GM18951 (cell line): ENCODE measurements around the gene GNPDA1.

Experiments
- POLR2A ChIP-seq: IDR thresholded peaks from 4 replicates; pipeline ENCODE4 v1.6.1; 2011; ENCODE audit warnings: mild to moderate bottlenecking; ENCODE audit not compliant: insufficient read length, insufficient read depth; ENCODE audit errors: extremely low read depth
- in situ Hi-C: fragments of 300-500 bp; cut with MboI; formaldehyde crosslinking; loops from one replicate; pipeline ENCODE4 v1.12.0; 2022; ENCODE audit warnings: low sequenced_read_pairs, mixed read lengths, inconsistent platforms; ENCODE audit not compliant: unreplicated experiment

Gene GNPDA1

GRCh38 chr5:142013734-142014521 lies 1.1 kb upstream of the GNPDA1 start:
- no peak for TF ChIP-seq POLR2A
- in situ Hi-C loops, result no loop called here

GRCh38 chr5:142012186-142012785 lies 541 bp downstream of the GNPDA1 start:
- TF ChIP-seq POLR2A, result no peak
- in situ Hi-C loops, result no loop called here

GRCh38 chr5:142011572-142012185 lies 1.1 kb downstream of the GNPDA1 start:
- in situ Hi-C loops, result no loop called here
- no peak for TF ChIP-seq POLR2A

- in situ Hi-C loops, result no loop called here
- no peak for TF ChIP-seq POLR2A
Observed at GRCh38 chr5:142009886-142010285, 2.9 kb downstream of the GNPDA1 start.

GRCh38 chr5:142008813-142009212 lies 4.0 kb downstream of the GNPDA1 start:
- in situ Hi-C loops, result no loop called here
- no peak for TF ChIP-seq POLR2A

GRCh38 chr5:142007237-142007544 lies 5.6 kb downstream of the GNPDA1 start:
- TF ChIP-seq POLR2A, result no peak
- in situ Hi-C loops, result no loop called here

DNA sequence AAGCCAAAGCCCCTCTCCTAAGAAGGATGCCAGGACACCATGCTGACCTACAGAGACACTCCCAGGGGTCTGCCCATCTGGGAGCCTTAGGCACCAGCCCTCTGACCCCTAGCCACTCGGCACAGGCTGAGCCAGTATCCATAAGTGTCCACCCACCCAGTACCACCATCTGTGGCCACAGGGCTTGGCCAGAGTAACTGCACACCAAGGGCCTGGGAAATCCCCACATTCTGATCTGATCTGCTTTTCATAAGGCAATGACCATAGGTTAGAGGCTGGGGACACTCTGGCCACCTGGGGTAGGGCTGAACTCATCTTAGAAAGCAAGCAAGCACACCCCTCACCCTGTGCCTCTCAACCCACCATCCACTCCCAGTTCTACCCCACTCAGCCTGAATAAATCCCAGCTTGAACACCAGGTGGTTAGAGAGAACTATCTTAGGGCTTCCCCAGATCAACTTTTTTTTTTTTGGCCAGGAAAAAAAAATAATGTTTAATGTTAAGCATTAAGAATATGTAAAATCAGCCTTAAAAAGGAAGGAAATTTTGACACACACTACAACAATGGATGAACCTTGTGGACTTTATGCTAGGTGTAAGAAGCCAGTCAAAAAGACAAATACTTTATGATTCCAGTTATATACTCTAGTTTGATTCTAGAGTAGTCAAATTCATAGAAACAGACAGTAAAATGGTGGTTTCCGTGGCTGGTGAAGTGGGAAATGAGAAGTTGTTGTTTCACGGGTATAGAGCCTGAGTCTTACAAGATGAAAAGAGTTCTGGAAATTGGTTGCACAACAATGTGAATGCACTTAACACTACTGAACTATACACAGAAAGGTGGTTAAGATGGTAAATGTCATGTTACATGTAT lies 6.2 kb downstream of the GNPDA1 start:
- no peak for TF ChIP-seq POLR2A
- in situ Hi-C loops, result no loop called here

- in situ Hi-C loops, result no loop called here
- no peak for TF ChIP-seq POLR2A
Observed at GRCh38 chr5:142003266-142003800, 9.5 kb downstream of the GNPDA1 start.

DNA sequence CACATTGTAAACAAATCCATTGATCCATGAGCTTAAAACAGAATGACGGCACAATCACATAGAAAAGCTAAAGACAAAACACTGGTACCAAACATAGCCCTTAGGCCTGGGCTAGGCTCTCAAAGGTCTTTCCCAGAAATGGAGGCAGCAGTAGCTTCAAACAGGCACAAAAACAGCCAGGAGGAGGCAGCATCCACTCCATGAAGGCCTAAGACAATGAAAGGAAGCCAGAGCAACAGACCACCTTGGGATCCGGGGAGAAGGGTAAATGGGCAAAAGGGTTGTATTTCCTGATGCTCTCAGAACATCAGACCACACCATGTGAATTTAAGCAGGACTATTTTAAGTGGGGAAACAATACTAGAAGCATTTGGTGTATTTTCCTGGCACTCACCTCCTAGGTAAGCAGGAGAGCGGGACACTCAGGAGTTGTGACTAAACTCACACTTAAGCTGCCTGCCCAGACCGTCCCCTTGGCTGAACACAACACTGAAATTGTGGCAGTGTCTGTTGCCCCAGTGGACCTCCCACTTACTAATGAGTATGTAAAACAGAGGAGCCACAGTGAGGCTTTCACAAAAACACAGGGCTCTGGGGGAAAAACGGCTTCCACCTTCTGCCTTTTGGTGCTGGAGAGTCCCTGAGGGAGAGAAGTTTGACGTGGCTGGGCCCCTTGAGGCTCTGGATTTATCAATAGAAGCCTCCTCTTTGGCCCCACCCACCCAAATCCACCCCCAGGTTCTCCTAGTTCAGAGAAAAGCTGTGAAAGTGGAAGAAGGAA lies 11.9 kb downstream of the GNPDA1 start:
- in situ Hi-C loops, result no loop called here
- no peak for TF ChIP-seq POLR2A

- in situ Hi-C loops, result no loop called here
- no peak for TF ChIP-seq POLR2A
Observed at GRCh38 chr5:142000173-142000572, 12.7 kb downstream of the GNPDA1 start.

DNA sequence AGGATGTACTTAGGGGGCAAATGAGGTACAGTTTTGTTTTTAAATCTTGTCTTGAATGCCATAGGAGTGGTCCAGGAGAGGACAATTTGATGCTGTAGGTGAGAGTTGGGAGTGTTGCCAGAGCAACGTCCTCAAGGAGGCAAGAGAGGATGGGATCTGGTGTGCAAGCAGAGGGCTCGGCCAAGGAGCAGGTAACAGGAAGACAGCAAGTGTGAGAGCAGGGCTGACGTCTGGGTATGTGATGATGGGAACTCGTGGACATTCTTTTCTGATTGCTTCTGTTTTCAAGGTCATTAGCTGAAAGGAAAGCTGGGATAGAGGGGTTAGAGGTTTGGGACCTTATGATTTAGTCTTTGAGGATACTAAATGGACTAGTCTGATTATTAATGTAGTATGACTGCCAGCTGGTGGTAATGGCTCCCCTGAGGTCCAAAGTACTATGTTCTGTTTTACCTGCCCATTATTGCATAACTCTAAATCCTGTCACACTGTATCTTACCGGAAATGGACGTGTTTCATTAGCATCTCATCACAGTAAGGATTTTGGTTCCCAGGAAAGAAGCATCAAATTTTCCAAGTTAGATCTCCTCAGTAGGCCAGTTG lies 15.4 kb downstream of the GNPDA1 start:
- no peak for TF ChIP-seq POLR2A
- in situ Hi-C loops, result loop anchor here (10.0 to 25.0 kb wide), 2 partner anchors 147 to 565 kb away; no protein-coding TSS in a partner anchor

DNA sequence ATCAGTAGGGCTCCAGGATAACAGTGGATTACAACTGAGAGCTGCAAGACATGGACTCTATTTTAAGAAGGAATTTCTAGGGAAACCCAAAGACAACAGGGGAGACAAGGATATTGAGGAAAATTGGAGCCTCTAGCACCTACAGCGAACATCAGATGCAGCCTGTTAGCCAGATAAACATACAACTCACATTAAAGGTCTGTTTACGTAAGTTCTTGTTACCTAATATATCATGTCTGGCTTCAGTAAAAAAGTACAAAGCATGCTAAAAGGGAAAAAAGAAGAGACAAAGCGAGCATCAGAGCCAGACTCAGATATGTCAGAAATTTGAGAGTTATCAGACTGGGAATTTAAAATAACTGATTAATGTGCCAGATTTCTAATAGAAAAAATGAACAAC lies 17.2 kb downstream of the GNPDA1 start:
- in situ Hi-C loops, result loop anchor here (10.0 to 25.0 kb wide), 2 partner anchors 149 to 567 kb away; no protein-coding TSS in a partner anchor
- TF ChIP-seq POLR2A, result no peak
